HG02885 (cell line): ENCODE results near the gene AKAP8L.

ENCODE experiments used
- ATAC-seq: cut with Tn5 transposase; IDR thresholded peaks from one replicate; pipeline ENCODE4 v1.9.1; 2021; ENCODE audit warnings: mild to moderate bottlenecking; ENCODE audit not compliant: unreplicated experiment, poor library complexity

AKAP8L gene

DNA sequence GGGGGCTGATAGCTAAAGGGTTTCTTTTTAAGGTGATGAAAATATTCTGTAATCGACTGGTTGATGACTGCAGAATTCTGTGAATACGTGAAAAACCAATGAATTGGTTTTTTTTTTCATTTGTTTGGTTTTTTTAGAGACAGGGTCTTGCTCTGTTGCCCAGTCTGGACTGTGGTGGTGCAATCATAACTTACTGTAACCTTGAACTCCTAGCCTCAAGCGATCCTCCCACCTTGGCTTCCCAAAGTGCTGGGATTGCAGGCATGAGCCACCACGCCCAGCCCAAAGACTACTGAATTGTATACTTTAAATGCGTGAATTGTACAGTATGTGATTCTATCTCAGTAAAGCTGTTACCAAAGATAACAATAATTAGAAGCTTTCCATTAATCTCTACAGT, 24.4 kb downstream of the AKAP8L start:
- no peak for ATAC-seq

DNA sequence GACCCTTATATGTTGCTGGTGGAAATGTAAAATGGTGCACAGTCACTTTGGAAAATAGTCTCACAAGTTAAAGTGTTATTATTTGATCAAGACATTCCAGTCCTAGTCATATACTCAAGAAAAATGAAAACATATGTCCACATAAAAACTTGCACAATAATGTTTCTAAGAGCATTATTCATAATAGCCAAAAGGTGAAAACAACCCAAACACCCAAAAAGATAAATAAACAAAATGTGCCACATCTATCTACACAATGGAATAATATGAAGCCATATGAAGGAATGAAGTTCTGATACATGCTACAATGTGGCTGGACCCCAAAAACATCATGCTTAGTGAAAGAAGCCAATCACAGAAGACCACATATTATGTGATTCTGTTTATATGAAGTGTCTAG, 24.8 kb downstream of the AKAP8L start:
- no peak for ATAC-seq

DNA sequence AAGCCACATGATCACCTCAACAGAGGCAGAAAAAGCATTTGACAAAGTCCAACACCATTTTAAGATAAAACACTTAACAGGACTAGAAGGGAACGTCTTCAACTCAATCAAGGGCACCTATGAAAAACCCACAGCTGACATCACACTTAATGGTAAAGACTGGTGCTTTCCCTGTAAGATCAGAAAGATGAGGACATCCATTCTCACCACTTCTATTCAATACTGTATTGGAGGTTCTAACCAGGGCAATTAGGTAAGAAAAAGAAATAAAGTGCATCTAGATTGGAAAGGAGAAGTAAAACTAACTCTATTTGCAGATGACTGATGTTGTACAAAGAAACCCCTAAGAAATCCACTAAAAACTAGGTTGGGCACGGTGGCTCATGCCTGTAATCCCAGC, 28.0 kb downstream of the AKAP8L start:
- ATAC-seq, result no peak

DNA sequence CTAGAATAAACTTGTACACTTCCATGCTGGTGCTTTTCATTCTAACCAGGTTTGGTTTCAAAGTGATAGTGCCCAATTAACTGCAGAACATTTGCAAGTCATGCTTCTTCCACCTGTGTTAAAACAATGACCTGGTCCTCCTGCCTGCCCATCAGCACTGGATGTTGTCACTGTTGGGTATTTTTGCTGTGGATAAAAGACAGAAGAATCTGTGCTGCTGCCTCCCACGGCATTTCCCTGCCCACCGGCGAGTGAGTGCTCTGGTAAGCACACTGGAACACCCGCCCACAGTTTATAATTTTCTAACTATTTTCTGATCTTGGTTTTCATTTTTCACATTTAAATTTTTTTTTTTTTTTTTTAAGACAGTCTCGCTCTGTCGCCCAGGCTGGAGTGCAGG, 36.9 kb downstream of the AKAP8L start:
- ATAC-seq, result no peak

DNA sequence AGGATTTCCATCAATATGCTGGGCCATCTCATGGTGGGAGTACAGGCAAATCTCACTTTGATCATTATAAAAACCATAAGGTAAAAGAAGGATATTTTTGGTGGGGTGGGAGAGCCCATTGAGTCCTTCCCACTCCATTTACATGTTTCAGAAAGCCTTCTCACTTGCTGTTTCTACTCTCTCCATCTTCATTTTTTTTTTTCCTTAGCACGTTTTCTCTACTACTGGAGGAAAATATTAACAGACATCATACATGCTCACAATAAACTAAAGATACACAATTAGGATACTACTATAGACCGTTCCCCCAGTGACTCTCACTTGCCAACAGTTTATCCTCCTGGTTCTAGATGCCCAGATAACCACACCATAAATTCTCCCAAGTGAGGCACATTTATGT, 37.4 kb downstream of the AKAP8L start:
- no peak for ATAC-seq

DNA sequence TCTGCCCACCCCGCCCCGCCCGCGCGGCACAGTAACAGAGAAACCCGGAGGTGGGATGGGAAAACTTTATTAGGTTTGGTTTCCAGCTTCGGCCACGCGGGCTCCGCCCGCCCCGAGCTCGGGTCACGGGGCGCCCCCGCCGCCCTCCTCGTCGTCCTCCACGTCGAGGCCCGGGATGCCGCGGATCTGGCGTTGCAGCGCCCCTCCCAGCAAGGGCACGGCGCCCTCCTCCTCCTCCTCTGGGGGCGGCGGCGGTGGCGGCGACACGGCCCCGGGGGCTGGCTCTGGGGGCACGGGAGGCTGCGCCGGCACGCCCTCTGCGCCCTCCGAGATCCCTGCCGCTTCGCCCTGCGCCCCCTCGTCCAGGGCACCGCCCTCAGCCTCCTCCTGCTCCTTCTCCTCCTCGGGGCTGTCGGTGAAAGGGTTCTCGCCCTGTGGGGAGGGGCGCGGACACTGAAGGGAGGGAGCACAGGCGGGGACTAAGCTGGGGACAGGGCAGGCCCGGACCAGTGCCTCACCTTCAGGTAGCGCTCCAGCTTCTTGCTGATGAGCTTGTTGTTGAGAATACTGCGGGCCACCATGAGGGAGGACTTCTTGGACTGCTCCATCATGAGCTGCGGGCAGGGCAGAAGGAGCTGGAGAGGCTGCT, 38.7 kb downstream of the AKAP8L start:
- peak; percentile 17 for ATAC-seq

DNA sequence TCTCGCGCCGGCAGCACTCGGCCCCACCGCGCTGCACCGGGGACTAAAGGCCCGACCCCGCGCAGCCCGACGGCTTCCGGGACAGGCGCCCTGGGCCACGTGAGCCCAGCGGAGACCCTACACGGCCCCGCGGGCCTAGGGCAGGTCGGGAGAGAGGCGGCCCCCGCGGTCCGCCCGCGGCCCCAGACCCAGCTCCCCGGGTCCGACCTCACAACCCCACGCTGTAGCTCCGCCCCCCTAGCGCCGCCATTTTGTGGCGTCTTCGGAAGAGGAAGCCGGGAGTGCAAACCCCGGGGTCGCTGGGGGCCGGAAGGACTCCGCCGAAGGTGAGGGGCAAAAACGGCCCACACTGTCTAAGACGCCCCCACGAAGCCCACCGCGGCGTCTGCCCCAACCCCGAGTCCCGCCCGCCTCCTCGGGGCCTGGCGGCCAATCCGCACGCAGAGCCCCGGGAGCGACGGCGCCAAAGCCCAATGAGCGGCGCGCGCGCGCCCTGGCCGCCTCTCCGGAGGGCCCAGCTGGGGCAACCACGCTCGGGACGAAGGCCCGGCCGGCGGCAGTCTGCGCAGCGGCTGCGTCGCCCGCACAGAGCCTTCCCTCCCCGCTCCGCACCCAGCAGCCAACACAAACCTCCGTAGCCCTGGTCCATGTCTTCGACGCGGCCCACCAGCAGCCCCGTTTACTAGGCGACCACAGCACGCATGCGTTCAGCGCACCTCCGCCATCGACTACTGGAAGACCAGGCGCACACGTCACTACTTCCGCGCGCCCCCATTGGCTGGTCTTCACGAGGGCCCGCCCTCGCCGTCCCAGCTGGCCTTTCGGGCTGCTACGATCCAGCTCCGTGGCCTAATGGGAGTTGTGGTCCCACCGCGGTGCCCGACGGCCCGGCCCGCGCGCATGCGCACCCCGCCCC, 39.4 kb downstream of the AKAP8L start, which contains the start of gene AKAP8:
TSS of gene AKAP8 (minus strand) at position 705 of the 916 bp plus-strand sequence. CDS start at position 649, 56 bp downstream.
- ATAC-seq, result peak; percentile 85

DNA sequence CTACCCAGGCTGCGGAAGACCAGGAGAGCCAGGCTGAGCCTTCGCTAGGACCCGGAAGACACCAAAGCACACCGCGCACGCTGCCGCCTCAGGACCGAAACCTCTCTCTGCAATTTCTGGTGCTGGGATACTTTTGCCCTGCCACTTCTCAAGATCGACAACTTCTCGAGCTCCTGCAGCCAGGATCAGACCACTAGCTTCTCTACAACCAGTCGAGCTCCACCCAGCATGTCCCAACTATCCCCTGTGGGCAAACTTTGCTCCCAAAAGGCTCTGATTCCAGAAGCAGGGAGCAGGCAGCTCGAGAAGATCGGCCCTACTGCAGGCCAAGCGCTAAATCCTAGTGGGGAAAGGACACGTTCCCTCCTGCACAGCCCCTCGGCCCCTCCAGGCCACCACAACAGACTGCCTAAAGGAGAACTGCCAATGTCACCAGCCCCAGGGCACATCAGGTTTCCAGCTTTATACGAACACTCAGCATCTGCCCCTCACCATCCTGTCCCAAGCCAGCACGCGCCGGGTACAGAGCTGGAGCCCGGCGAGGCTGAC, 40.2 kb downstream of the AKAP8L start:
- no peak for ATAC-seq

DNA sequence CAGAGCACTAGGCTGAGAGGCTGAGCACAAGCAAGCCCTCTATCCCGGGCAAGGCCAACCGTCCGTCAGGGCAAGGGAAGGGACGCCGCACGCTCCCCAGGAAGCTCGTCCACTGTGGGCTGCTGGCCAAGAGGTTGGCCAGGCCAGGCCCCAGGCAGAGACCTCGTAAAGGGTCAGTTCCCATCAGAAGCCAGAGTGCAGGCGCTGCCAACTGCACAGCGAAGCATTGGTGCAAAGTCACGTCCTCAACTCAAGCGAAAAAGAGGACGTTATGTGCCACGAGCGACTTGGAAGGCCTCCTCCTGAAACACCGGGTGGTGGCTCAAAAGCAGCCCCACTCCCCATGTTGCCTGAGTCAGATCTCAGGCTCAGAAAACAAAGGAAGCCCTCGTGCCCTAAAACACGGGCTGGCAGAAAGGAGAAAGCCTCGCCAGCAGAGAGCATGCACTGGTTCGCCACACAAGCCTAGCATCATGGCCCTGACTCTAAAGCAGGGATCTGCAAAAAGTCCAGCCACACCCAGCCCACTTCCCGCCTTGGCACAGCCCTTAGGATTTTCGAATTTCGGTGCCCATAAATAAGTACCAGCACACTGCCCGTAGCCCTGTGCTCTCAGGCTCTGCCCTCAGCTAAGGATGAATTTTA, 43.9 kb downstream of the AKAP8L start:
- ATAC-seq, result no peak

DNA sequence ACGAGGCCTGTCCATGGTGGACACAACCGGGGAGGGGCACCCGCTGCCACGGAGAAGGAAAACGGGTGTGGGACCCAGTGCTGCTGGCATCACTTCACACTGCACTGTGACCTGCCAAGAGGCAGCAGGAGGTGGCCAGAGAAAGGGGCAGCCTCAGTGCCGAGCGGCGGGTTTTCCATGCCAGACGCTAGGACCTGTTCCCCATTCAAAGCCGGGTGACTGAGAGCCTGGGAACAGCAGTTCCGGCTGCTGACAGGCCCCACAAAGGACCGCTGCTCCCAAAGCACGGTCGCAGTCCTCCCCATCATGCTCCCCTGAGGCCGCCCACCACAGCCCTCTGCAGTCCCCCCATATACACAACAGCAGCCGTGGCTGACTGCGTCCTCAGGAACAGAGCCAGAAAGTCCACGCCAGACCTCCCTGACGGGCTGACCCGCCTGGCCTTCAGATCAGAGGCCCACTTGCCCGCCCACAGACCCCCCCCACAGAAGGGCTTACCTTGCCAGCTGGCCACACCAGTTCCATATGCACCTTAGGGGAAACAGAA, 44.6 kb downstream of the AKAP8L start:
- ATAC-seq, result no peak

DNA sequence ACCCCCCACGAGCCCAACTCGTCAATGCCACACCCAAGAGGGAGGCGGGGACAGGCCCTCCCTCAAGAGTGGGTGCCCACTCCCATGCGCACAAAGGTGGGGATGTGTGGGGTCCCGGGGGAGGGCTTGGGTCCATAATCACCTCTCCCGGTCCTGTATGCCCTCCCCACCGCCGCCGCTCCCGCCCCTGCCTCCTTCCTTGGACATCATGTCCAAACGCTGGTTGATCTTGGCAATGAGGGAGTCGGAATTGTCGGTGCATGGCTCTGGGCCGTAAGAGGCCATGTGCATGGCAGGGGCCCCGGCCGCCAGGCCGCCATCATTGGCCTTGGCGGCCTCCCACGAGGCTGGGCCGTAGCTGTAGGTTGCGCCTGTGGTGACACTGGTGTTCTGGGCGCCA, 45.1 kb downstream of the AKAP8L start:
- ATAC-seq, result no peak

DNA sequence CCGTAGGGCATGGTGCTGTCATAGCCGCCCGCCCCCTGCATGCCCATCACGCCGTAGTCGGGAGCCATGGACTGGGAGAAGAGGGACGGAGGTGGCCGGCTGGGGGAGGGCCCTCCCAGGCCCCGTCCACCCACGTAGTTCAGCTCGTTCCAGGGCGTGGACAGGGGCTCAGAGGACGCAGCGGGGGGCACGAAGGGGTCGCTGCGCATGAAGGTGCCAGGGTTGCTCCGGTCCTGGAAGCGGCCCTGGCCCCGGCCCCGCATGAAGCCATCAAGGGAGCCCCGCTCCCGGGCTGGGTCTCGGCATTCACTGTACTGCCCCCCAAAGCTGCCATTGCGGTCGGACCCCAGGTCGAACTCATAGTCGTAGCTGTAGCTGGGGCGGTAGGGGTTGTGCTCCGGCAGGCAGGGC, 45.9 kb downstream of the AKAP8L start:
- ATAC-seq, result no peak

DNA sequence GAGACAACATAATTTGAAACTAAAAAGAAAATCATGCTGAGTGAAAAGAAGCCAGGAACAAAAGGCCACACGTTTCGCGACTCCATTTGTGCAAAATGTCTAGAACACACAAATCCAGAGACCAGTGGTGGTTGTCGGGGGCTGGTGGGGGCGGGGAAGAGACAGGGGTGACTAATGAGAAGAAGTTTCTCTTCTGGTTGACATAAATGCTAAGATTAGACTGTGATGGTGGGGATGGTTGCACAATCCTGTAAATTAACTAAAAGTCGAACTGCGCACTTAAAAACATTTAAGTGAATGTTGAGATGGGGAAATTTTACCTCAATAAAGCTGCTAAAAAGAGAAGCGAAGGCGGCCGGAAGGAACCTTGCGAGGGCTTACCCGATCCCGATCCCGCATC, 46.3 kb downstream of the AKAP8L start:
- ATAC-seq, result no peak

DNA sequence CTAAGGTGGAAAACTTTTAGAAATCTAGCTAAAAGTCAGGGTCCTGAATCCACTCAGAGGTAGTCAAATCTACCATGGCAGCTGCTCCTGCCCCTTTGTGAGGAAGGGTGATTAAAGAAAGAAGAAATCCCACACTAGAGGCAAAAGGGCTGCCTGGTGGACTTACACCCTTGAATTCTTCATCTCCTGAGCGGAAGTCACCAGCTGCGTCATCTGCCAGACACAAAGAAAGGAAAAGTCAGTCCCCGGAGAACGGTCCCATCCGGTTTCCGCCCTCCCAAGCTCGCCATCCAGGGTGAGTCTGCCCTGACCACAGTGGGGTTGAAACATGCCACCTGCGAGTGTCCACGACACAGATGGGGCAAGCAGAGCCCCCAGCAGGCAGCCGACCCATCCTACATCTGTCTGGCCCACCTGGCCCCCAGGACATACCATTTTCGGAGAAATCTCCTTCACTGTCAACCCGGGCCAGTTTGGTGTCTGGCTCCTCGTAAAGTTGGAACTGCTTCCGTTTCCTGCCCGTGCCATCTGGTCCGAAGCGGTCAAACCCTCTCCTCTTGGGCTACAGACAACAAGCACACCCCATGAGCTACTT, 46.9 kb downstream of the AKAP8L start:
- no peak for ATAC-seq

DNA sequence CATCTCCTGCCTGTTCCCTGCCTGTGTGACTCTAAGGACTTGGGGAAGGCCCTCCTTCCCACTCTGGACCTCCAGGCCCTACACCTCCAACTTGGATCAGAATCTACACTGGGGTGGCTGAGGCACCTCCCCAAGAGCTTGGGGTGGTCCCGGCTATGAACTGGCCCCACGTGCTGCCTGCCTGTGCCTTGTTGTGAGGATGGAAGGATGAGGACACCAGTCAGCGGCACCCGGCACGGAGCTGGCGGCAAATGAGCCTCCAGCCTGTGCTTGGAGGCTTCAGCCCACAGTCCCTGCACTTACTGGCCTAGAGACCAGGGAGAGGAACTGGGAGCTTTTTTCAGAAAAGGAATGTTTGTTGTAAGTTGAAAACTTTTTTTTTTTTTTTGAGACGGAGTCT, 47.7 kb downstream of the AKAP8L start:
- no peak for ATAC-seq

DNA sequence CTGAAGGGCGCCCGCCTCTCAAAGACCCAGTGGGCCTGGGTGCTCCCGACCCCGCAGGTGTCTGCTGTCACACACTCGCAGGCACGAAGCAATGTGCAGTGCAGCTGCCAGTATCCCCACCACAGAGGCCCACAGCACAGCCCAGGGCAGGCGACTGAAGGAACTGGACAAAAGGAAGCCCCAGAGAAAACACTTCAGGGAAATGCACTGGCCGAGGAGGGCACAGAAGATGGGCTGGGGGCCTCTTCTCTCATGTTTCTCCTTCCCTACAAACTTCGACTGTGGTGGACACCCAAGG, 49.2 kb downstream of the AKAP8L start:
- ATAC-seq, result no peak

DNA sequence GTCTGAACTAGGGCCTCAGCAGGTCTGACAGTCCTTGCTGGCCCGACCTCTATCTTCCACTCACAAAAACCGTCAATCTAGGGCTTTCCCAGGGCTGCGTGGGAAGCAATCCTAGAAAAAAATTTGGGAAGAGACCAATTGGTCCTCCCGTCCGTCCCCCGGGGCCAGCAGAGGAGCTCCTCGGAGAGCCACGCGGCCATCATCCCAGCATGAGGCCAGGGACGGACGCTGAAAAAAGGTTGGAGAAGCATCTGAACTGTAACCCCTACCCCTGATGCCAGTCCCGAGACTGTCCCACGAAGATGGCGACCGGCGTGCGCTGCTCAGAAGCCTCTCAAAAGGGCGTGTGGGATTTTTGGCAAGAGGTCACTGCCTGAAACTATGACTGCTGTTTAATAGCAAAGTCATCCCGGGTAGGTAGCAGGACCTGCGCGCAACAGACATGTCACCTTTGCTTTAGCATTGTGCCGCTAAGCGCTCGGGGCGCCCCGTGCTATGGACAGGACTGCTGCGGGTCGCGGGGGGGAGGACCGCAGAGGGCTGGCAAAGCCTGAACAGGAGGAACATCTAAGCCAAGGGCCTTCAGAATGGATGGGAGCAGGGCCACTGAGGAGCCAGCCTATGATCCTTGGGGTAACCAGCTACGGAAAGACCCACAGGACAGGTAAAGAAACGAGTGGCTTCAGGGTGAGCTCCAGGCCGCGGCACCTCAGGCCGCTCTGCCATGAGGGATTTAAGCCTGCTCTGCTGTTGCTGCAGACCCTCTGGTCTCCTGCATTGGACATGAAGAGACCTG, 49.8 kb downstream of the AKAP8L start:
- no peak for ATAC-seq

DNA sequence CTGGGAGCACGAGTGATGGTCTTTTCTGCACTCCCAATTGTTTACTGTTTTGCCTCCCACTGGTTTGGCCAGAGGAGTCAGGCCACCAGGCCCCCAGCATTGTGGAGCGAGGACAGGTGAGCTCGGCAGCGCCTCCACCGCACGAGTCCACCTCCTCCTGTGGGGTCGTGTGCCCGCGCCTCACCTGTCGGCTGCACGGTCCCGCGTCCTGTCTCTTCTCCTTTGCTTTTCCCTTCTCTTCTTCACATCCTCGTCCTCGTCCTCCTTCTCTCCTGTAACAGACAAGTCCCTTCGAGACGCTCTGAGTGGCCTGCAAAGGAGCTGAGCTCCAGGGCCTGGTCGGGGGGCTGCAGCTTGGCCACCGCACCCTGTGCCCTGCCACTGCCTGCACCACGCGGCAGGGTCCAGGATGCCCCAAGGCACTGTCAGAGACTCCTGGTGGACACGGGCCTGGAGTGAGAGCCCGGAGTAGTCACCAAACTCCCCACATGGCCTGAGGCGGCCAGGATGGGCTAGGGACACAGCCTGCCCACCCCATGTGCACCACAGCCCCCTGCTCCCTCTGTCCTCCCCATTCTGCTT, 50.6 kb downstream of the AKAP8L start:
- ATAC-seq, result no peak

DNA sequence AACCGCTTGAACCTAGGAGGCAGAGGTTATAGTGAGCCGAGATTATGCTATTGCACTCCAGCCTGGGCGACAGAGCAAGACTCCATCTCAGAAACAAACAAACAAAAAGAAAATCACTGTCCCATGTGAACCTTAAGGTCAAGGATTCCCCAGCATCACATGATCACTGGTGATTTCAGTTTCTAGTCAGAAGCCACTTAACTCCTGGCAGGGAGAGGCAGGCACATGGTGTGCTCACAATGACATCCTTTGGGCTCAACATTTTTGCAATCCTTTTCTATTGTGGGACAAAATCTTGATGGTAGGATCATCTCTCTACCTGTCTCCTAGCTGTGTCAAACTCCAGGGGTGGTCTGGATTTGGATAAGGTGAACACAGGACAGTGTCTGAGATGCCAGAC, 51.3 kb downstream of the AKAP8L start:
- no peak for ATAC-seq
